ENCODE results near the gene GAP43.

Gene GAP43

DNA sequence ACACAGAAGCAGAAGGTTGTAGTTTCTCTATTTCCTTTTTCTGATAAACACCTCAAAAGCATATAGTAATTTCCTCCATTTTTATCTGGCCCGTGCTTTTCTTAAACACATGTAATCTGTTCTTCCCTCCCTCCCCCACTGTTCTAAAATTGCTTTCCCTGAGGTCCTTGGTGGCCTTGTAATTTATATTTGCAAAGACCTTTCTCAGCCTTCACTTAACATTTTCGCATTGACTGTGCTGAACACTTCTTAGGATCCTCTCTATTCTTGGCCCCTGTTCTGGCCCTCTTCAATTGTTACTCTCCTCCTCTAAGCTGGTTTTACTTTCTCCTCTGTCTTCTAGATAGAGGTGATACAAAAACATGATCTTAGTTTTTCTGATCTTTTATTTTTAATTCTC is 28.3 kb downstream of the GAP43 start:
- no peak for DNase-seq (ENCODE audit: extremely low read depth, insufficient read length)
- TF ChIP-seq, protein P1, sequence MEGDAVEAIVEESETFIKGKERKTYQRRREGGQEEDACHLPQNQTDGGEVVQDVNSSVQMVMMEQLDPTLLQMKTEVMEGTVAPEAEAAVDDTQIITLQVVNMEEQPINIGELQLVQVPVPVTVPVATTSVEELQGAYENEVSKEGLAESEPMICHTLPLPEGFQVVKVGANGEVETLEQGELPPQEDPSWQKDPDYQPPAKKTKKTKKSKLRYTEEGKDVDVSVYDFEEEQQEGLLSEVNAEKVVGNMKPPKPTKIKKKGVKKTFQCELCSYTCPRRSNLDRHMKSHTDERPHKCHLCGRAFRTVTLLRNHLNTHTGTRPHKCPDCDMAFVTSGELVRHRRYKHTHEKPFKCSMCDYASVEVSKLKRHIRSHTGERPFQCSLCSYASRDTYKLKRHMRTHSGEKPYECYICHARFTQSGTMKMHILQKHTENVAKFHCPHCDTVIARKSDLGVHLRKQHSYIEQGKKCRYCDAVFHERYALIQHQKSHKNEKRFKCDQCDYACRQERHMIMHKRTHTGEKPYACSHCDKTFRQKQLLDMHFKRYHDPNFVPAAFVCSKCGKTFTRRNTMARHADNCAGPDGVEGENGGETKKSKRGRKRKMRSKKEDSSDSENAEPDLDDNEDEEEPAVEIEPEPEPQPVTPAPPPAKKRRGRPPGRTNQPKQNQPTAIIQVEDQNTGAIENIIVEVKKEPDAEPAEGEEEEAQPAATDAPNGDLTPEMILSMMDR (IDR thresholded peaks at IDR 0.05; ENCODE audit: insufficient read depth, low read length, poor library complexity, severe bottlenecking) = no peak
- H3K27me3 ChIP-seq (replicated peaks; ENCODE audit: control insufficient read depth, insufficient read depth, low read length) = no peaks in the 10 kb centered on the region
- no peaks in the 10 kb centered on the region for H3K36me3 ChIP-seq (ENCODE audit: control insufficient read depth, insufficient read depth, low read length)
- H3K4me3 ChIP-seq (replicated peaks; ENCODE audit: low read depth, low read length) = no peak overlapping the region

DNA sequence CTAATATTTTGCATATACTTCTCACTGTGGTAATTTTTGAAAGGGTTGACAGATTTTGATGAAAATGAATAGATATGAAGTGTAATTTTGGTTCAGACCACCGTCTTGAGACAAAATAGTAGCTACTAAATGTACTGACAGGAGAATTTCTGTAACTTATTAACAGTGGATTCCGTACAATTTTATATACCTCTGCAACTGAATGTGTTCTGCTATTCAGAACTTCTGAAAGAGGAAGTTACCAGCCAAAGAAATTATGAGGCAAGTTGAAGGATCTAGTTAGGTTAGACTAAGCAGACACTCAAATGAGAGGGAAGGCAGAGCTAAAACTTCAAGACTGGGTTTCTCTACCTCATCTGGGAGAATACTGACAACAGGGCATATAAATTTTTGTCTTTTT is 29.4 kb downstream of the GAP43 start:
- DNase-seq (ENCODE audit: extremely low read depth, insufficient read length) = no peak
- Histone ChIP-seq H3K36me3 (ENCODE audit: control insufficient read depth, insufficient read depth, low read length) (no peaks in the 10 kb centered on the region), H3K4me3 (replicated peaks; ENCODE audit: low read depth, low read length) (no peak overlapping the region), H3K27me3 (replicated peaks; ENCODE audit: control insufficient read depth, insufficient read depth, low read length) (no peaks in the 10 kb centered on the region)
- TF ChIP-seq, protein P1 (IDR thresholded peaks at IDR 0.05; ENCODE audit: insufficient read depth, low read length, poor library complexity, severe bottlenecking) = no peak

DNA sequence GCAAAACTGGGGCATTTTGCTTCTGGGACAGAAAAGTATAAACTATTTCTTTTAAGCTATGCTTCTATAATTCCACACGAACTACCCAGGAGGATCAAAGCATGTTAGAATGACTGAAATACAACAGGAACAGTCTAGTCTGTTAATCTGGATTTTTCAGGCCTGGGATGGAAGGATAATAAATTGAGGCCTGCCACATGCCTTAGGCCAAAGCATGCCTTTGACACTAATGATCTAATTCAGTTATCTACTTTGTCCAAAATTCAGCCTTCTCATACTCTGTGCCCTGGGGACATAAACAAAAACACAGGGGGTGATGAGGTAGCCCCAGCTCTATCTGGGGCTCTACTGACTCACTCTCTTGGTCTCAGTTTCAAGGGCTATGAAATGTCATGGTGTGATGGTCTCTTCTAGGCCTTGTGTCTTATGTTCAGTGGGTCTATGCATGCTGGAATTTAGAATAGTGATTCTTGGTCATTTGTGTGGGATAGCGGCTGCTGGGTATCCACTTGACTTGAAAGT is 32.5 kb downstream of the GAP43 start:
- Histone ChIP-seq H3K36me3 (ENCODE audit: control insufficient read depth, insufficient read depth, low read length) (no peaks in the 10 kb centered on the region), H3K27me3 (replicated peaks; ENCODE audit: control insufficient read depth, insufficient read depth, low read length) (no peaks in the 10 kb centered on the region), H3K4me3 (replicated peaks; ENCODE audit: low read depth, low read length) (no peak overlapping the region)
- TF ChIP-seq, protein P1 (IDR thresholded peaks at IDR 0.05; ENCODE audit: insufficient read depth, low read length, poor library complexity, severe bottlenecking) = no peak
- no peak for DNase-seq (ENCODE audit: extremely low read depth, insufficient read length)

DNA sequence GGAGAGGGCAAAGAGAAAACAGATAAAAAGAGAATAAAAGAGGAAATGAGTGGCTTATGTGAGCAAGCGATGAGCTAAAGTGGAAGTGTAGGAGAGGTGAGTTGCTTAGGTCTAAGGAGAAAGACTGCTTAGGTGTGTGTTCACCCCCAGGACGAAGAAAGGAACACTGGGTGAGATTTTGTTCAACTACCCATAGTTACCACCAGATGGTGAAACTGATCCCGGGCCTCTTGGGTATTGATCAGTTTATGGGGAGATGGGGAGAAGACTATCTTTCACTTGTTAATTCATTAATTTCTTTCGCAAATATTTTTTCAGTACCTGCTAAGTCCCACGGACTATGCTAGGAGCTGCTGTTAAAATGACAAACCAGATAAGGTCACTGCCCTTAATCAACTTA is 33.9 kb downstream of the GAP43 start:
- Histone ChIP-seq H3K36me3 (ENCODE audit: control insufficient read depth, insufficient read depth, low read length) (no peaks in the 10 kb centered on the region), H3K27me3 (replicated peaks; ENCODE audit: control insufficient read depth, insufficient read depth, low read length) (no peaks in the 10 kb centered on the region), H3K4me3 (replicated peaks; ENCODE audit: low read depth, low read length) (no peak overlapping the region)
- TF ChIP-seq, protein P1 (IDR thresholded peaks at IDR 0.05; ENCODE audit: insufficient read depth, low read length, poor library complexity, severe bottlenecking) = no peak
- no peak for DNase-seq (ENCODE audit: extremely low read depth, insufficient read length)

DNA sequence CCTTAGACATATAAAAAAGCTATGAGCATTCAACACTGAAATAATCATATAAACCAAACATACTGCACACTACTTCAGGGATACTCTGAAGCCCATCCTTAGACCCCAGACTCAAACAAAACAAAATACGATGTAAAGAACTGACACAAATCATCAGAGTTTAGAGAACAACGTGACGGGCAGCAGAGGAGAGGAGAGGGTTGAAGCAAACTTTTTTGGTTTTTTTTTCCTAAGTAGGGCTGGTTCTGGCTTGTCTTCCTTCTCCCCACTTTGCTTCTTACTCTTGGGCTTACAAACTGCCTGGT is 34.7 kb downstream of the GAP43 start:
- H3K27me3 ChIP-seq (replicated peaks; ENCODE audit: control insufficient read depth, insufficient read depth, low read length) = no peaks in the 10 kb centered on the region
- no peak for DNase-seq (ENCODE audit: extremely low read depth, insufficient read length)
- TF ChIP-seq, protein P1 (IDR thresholded peaks at IDR 0.05; ENCODE audit: insufficient read depth, low read length, poor library complexity, severe bottlenecking) = no peak
- H3K4me3 ChIP-seq (replicated peaks; ENCODE audit: low read depth, low read length) = peak overlapping the region; percentile 76
- H3K36me3 ChIP-seq (ENCODE audit: control insufficient read depth, insufficient read depth, low read length) = no peaks in the 10 kb centered on the region
